GM18868 (cell line): ENCODE measurements around the gene HOXD10.

Experiments
- ATAC-seq: cut with Tn5 transposase; IDR thresholded peaks from one replicate; pipeline ENCODE4 v1.9.1; 2021; ENCODE audit warnings: mild to moderate bottlenecking, moderate library complexity; ENCODE audit not compliant: unreplicated experiment

Gene HOXD10

DNA sequence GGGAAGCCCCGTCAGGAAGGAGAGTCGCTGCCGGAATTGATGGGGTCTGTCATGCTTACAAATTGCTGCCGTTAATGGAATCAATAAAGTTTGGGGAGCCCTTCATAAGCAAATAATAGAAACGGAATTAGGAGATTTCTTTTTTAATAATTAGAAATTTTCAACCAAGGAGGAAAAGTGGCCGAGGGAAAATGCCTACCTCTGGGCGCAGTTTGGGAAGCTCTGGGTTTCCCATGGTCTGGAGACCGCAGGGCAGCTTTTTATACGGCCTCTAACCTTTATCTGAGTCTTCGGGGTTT lies 34.1 kb upstream of the HOXD10 start:
- no peak for ATAC-seq

DNA sequence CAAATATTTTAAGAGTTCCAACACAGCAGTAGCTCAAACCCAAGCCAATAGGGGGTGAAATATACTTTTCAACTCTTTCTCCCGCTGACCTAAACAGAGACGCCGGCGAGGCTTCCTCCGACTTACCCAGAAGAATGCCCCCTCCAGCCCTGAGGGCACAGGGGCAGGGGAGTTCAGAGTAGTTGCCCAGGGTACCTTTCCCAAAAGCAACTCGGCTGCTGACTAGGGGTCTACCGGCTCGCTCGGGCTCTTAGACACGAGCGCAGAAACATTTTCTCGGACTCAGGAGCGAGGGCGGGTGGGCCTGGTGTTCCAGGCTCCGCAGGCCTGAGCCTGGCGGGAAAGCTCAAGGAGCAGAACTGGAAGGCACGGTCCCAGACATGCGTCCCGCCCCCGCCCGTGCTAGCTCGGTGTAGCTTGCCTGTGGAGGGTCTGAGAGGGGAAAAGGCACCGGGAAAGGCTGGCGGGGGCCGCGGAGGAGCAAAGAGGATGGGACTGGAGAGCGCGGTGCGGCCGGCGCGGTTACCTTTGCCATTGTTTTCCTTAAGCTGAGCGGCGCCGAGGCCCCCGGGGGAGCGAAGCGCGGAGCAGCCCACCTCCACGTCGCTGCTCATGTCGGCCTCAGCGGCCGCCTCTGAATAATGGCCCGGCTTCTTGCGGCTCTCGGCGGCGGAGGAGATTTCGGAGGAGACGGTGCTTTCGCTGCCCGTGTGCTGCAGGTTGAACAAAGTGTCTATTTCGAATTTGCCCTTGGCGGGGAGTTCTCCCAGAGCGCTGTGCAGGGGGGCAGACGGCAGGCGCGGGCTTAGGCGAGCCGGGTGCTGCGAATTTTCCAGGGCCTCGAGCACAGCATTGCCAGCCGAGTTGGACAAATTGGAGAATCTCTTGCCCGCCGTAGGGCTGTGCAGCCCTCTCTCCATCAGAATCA lies 33.5 kb upstream of the HOXD10 start:
- no peak for ATAC-seq

- ATAC-seq = no peak
These were observed 32.7 kb upstream of the HOXD10 start, which contains the start of gene EVX2 for GRCh38 chr2:176083796-176084261. Gene EVX2 (minus strand): TSS chr2:176083962. CDS start chr2:176083776, 186 bp downstream.

GRCh38 chr2:176084611-176085119 lies 31.9 kb upstream of the HOXD10 start:
- ATAC-seq = no peak

GRCh38 chr2:176085120-176085788 lies 31.3 kb upstream of the HOXD10 start:
- no peak for ATAC-seq

- ATAC-seq = no peak
These were observed 30.5 kb upstream of the HOXD10 start for GRCh38 chr2:176085861-176086771.

GRCh38 chr2:176087330-176088047 lies 29.1 kb upstream of the HOXD10 start:
- no peak for ATAC-seq

DNA sequence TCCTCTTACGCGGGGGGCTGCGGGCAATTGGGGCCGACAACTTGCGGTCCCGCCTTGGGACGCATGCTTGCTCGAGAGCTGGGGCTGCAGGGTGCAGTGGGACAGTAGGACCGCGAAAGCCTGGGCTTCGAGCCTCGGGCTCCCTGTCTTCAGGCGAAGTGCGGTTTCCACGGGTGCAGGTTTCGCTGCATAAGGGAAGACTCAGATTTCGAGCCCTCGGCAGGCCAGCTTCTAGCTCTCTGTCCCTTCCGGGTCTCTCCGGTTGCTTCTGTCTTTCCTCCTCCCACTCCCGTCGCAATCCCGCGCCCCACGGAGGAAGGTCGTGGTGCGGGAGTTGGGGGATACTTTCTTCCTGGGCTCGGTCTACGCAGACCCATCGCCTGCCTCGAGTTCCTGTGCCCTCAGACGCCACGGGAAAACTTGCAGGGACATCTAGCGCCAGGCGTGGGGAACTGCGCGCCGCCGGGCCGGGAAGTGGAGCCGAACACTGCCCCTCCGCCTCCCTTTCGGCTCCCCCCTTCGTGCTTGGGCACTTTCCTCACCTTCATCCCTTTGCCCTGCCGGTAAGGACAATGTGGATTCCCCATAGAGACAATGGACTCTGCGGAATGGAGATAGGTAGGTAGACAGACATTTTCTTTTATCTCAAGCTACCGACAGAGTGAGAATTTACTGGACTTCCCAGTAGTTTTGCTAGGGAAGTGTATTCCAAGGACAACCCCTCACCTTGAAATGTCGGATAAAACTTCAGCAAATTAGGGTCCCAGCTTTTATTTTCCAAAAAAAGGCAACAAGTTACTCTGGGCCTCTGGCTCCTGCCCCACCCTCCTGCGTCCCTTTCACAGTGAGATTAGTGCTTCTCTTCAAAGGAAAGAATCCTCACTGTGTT lies 28.3 kb upstream of the HOXD10 start:
- peak; percentile 74 for ATAC-seq

DNA sequence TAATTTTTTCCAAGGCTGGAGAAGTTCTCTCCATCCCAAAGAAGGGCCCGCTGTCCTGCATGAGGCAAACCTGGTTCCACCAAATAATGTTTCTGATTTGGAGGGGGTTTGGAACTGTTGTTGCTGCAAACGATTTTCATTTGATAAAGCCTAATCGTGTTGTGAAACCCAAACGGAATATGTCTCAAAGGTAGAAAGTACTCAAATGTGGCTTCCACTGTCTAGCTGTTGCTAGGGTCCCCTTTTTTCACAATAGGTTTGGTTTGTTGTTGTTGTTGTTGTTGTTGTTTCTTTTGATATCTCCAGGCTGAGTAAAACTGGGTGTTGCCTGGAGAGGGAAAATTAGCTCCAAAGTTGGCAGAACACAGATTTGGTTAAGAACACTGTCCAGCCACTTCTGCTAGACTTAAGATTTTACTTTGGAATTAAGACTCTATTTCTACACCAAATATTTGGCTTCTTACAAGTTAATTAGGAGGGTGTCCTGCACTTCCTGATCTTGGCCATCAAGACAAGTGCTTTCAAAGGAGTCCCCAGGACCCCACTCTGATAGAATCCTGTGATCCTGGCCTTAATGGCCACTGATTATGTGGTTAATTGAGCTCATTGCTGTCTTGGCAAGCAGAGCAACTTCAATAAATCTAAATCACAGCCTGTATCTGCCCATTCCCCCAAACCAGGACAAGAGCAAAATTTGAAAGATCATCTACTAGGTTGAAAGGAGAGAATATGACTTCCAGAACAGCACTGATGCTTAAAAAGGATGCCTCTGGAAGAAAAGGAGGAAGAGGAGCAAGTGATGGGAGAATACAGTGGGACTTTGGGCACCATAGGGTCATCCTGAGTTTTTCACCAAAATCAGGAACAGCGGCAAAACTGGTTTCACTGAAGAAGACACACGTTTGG lies 27.4 kb upstream of the HOXD10 start:
- ATAC-seq = no peak

DNA sequence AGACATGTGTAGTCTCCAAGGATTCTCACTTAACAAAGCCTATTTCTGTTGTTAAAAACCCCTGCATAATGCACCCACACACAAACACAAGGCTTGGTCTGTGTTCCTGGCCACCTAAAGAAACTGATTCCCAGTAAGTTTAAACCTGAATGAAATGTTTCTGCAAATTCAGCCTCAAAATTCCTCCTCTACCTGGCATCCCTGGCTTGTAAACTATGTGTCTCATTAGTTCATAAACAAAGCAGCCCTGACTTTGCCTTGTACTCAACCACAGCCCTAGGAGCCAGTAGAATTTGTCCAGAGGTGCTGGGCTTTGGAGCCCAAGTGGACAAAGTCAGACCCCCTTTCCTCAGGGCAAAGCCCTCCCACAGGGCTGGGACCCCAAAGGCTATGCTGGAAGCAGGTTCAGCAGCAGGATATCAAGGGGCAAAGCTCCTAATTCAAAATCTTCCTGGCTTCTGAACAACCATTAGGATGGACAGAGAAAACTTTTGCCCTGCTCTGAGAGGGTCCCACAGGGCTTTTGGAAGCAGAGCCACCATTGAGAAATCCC lies 26.7 kb upstream of the HOXD10 start:
- no peak for ATAC-seq

DNA sequence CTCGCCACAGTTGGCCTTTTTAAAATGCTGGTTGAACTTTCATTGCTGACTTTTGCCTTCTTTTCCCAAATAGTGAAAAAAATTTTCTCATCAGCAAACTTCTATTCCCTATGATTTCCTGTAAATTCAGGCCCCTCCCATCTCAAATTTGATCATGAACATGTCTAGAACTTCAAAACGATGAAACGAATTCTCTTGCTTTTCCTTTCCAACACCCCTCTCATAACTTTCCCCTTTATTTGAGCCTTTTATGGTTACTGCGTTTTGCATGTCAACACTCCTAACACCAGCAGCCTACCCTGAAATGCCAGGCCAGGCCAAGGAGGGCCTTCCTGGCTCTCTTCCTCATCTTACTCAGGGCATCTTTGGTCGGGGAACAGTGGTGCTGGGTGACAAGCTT lies 25.7 kb upstream of the HOXD10 start:
- ATAC-seq = no peak

- no peak for ATAC-seq
These were observed 25.0 kb upstream of the HOXD10 start for GRCh38 chr2:176091329-176092258.

- no peak for ATAC-seq
These were observed 24.1 kb upstream of the HOXD10 start, which contains the start of gene HOXD13 for GRCh38 chr2:176092270-176093144. Gene HOXD13 (plus strand): TSS chr2:176092721. CDS start chr2:176092891, 170 bp downstream.

DNA sequence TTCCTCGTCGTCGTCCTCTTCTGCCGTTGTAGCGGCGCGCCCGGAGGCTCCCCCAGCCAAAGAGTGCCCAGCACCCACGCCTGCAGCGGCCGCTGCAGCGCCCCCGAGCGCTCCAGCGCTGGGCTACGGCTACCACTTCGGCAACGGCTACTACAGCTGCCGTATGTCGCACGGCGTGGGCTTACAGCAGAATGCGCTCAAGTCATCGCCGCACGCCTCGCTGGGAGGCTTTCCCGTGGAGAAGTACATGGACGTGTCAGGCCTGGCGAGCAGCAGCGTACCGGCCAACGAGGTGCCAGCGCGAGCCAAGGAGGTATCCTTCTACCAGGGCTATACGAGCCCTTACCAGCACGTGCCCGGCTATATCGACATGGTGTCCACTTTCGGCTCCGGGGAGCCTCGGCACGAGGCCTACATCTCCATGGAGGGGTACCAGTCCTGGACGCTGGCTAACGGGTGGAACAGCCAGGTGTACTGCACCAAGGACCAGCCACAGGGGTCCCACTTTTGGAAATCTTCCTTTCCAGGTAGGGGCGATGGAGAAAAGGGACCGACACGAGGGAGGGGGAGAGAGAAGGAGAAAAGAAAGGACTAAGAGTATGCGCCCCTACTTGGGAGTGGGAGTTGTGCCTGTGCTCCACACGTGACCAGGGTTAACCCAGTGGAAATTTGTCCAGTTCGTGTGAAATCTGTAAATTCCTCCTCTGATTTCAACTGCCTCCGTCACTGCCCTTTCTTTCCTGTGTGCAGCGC lies 23.3 kb upstream of the HOXD10 start:
- ATAC-seq = no peak

- no peak for ATAC-seq
These were observed 22.7 kb upstream of the HOXD10 start for GRCh38 chr2:176093898-176094249.
